GM18858 (cell line): ENCODE data around the gene COA7.
A peak's percentile ranks its signal among the peaks of the same experiment; 100 is the strongest.
"Not testable (repeated sequence)": the region's sequence is repeated elsewhere in the genome, so short reads cannot be mapped to it uniquely, and the experiment has no call there.

Source experiments
- ATAC-seq: cut with Tn5 transposase; IDR thresholded peaks from one replicate; pipeline ENCODE4 v1.9.1; 2021; ENCODE audit not compliant: unreplicated experiment

COA7 gene

GRCh38 chr1:52706136-52706670 lies 8.1 kb upstream of the COA7 start:
- no peak for ATAC-seq

GRCh38 chr1:52702886-52703787 lies 5.0 kb upstream of the COA7 start:
- peak; percentile 85 for ATAC-seq

GRCh38 chr1:52695627-52696026 lies 2.5 kb downstream of the COA7 start:
- no peak for ATAC-seq

GRCh38 chr1:52693843-52694242 lies 4.3 kb downstream of the COA7 start:
- no peak for ATAC-seq

GRCh38 chr1:52693351-52693750 lies 4.8 kb downstream of the COA7 start:
- ATAC-seq, result not testable (repeated sequence)

GRCh38 chr1:52692697-52693096 lies 5.5 kb downstream of the COA7 start:
- no peak for ATAC-seq

- ATAC-seq, result no peak
Measured at GRCh38 chr1:52691821-52692220, 6.3 kb downstream of the COA7 start.

GRCh38 chr1:52686830-52687229 lies 11.3 kb downstream of the COA7 start:
- ATAC-seq, result no peak

- not testable (repeated sequence) for ATAC-seq
Measured at GRCh38 chr1:52686261-52686751, 11.8 kb downstream of the COA7 start.

- ATAC-seq, result no peak
Measured at GRCh38 chr1:52684545-52684944, 13.6 kb downstream of the COA7 start.

- no peak for ATAC-seq
Measured at GRCh38 chr1:52683367-52683940, 14.7 kb downstream of the COA7 start.

- ATAC-seq, result no peak
Measured at GRCh38 chr1:52681136-52681535, 17.0 kb downstream of the COA7 start.

- ATAC-seq, result no peak
Measured at GRCh38 chr1:52680353-52680752, 17.8 kb downstream of the COA7 start.

GRCh38 chr1:52679498-52679897 lies 18.6 kb downstream of the COA7 start:
- no peak for ATAC-seq

- ATAC-seq, result no peak
Measured at GRCh38 chr1:52679048-52679447, 19.1 kb downstream of the COA7 start.

- no peak for ATAC-seq
Measured at GRCh38 chr1:52677076-52677806, 20.9 kb downstream of the COA7 start.

GRCh38 chr1:52676249-52676903 lies 21.8 kb downstream of the COA7 start:
- ATAC-seq, result no peak

GRCh38 chr1:52674497-52675384 lies 23.4 kb downstream of the COA7 start:
- ATAC-seq, result no peak

GRCh38 chr1:52673513-52673912 lies 24.6 kb downstream of the COA7 start:
- ATAC-seq, result no peak

- no peak for ATAC-seq
Measured at GRCh38 chr1:52672946-52673345, 25.2 kb downstream of the COA7 start.
